ENCODE results near the gene WDR43. TPM values are rescaled to one million over a fixed set of nuclear protein-coding genes. Genes with fewer than 3 reads are reported as not detected.

The WDR43 gene
- polyA plus RNA-seq, 1 of the 3 experiments (the other 2 are of a cell fraction) = 35.1 TPM

- Histone ChIP-seq H3K4me3 (ENCODE audit: low read depth in 2 of 2, low read length in 1 of 2) (no peak overlapping the region), H4K20me1 (ENCODE audit: insufficient read depth) (no peaks in the 10 kb centered on the region), H2AFZ (ENCODE audit: low read depth) (no peak overlapping the region), H3K27me3 (ENCODE audit: insufficient read depth) (no peaks in the 10 kb centered on the region), H3K9me3 (no peaks in the 10 kb centered on the region), H3K9ac (no peak overlapping the region), H3K9me2 (no peaks in the 10 kb centered on the region), H3K79me2 (ENCODE audit: insufficient read depth) (peaks cover 37% of the 10 kb centered on the region; the same call in 1 of the 2 replicates), H3K36me3 (replicated peaks in 1 of 2; ENCODE audit: control insufficient read depth in 1 of 2, insufficient read depth in 2 of 2, low read length in 1 of 2) (peaks cover 90 to 91% of the 10 kb centered on the region in 2 experiments), H3K27ac (ENCODE audit: low read depth in 2 of 2, low read length in 1 of 2) (peak overlapping the region; percentile 1 to 8; a peak in 1 of 4 replicates), H3K4me2 (no peak overlapping the region), H3F3A (replicated peaks; ENCODE audit: insufficient read depth) (peaks cover 5% of the 10 kb centered on the region), H3K4me1 (ENCODE audit: control insufficient read depth in 1 of 2, insufficient read depth in 2 of 2, low read depth in 1 of 2, low read length in 1 of 2) (no peaks in the 10 kb centered on the region)
- DNase-seq = no peak
- TF ChIP-seq NRF1 (IDR thresholded peaks at IDR 0.05; ENCODE audit: low read depth, low read length) = no peak
- TF ChIP-seq FOXJ3 (CRISPR knock-in tag; IDR thresholded peaks at IDR 0.05) = no peak
- TF ChIP-seq RFX5 (IDR thresholded peaks at IDR 0.05; ENCODE audit: low read length) = no peak
- no peak for TF ChIP-seq MEF2A (IDR thresholded peaks at IDR 0.05; ENCODE audit: borderline replicate concordance, low read depth)
- POLR2A ChIA-PET = interaction anchor here (0.5 kb wide), 1 partner anchor 22 kb away, joined by 3 read pairs; no protein-coding TSS in a partner anchor
- CTCF ChIA-PET = interaction anchor here (1.0 to 2.0 kb wide), 4 partner anchors 9 to 361 kb away, joined by 4 to 6 read pairs (median 5); no protein-coding TSS in a partner anchor
- 96% methylated on average over 2 of the region's 2 CpGs for WGBS (ENCODE audit: low lambda C conversion rate)
Observed at GRCh38 chr2:28927469-28927868, 33.0 kb downstream of the WDR43 start.

DNA sequence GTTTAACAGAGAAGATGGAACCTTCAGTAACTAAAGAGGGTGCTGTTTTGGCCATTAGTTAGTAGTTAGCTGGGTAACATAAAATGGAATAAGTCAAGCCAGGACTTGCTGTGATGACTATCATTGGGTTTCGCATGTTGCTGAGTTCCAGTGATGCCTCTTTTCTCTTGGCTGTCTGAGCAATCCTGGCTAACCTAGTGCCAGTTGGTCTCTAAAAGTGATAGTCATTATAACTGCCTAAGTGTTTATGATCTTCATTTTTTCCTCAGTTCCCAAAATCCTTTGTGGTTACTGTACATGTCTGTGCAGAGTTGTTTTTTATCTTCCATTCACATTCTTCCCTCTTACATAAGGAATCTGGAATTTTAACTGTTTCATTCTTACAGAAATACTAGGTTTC is 33.4 kb downstream of the WDR43 start:
- H3K79me2 ChIP-seq (ENCODE audit: insufficient read depth) = peaks cover 34% of the 10 kb centered on the region; the same call in 1 of the 2 replicates
- ChIA-PET POLR2A (interaction anchor here (0.5 kb wide), 1 partner anchor 22 kb away, joined by 3 read pairs; no protein-coding TSS in a partner anchor), CTCF (interaction anchor here (0.7 to 2.0 kb wide), 8 partner anchors 9 to 1663 kb away, joined by 3 to 6 read pairs (median 4); no protein-coding TSS in a partner anchor)
- H3K4me3 ChIP-seq (ENCODE audit: low read depth in 2 of 2, low read length in 1 of 2) = no peak overlapping the region
- H3K9me2 ChIP-seq = no peaks in the 10 kb centered on the region
- H3F3A ChIP-seq (replicated peaks; ENCODE audit: insufficient read depth) = peaks cover 9% of the 10 kb centered on the region
- no peaks in the 10 kb centered on the region for H3K27me3 ChIP-seq (ENCODE audit: insufficient read depth)
- H3K9ac ChIP-seq = no peak overlapping the region
- H2AFZ ChIP-seq (ENCODE audit: low read depth) = no peak overlapping the region
- H3K27ac ChIP-seq (ENCODE audit: low read depth in 2 of 2, low read length in 1 of 2) = peak overlapping the region; percentile 3 to 8; a peak in 1 of 4 replicates
- H3K36me3 ChIP-seq (replicated peaks in 1 of 2; ENCODE audit: control insufficient read depth in 1 of 2, insufficient read depth in 2 of 2, low read length in 1 of 2) = peaks cover 90 to 92% of the 10 kb centered on the region in 2 experiments
- 95% methylated on average over 1 of the region's 1 CpG for WGBS (ENCODE audit: low lambda C conversion rate)
- TF ChIP-seq EP300 (IDR thresholded peaks at IDR 0.05; ENCODE audit: borderline replicate concordance in 1 of 2, low read depth in 1 of 2, low read length in 1 of 2) (no peak), RXRA (IDR thresholded peaks at IDR 0.05; ENCODE audit: borderline replicate concordance, low read depth) (no peak), SMC3 (IDR thresholded peaks at IDR 0.05; ENCODE audit: low read depth, low read length) (no peak), NFIC (IDR thresholded peaks at IDR 0.05; ENCODE audit: borderline replicate concordance) (no peak), GABPA (IDR thresholded peaks at IDR 0.05; ENCODE audit: low read depth) (no peak), MAX (IDR thresholded peaks at IDR 0.05; ENCODE audit: low read depth) (no peak)
- TF ChIP-seq, protein P1, sequence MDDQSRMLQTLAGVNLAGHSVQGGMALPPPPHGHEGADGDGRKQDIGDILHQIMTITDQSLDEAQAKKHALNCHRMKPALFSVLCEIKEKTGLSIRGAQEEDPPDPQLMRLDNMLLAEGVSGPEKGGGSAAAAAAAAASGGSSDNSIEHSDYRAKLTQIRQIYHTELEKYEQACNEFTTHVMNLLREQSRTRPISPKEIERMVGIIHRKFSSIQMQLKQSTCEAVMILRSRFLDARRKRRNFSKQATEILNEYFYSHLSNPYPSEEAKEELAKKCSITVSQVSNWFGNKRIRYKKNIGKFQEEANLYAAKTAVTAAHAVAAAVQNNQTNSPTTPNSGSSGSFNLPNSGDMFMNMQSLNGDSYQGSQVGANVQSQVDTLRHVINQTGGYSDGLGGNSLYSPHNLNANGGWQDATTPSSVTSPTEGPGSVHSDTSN (IDR thresholded peaks at IDR 0.05) = no peak
- TF ChIP-seq, protein P2, sequence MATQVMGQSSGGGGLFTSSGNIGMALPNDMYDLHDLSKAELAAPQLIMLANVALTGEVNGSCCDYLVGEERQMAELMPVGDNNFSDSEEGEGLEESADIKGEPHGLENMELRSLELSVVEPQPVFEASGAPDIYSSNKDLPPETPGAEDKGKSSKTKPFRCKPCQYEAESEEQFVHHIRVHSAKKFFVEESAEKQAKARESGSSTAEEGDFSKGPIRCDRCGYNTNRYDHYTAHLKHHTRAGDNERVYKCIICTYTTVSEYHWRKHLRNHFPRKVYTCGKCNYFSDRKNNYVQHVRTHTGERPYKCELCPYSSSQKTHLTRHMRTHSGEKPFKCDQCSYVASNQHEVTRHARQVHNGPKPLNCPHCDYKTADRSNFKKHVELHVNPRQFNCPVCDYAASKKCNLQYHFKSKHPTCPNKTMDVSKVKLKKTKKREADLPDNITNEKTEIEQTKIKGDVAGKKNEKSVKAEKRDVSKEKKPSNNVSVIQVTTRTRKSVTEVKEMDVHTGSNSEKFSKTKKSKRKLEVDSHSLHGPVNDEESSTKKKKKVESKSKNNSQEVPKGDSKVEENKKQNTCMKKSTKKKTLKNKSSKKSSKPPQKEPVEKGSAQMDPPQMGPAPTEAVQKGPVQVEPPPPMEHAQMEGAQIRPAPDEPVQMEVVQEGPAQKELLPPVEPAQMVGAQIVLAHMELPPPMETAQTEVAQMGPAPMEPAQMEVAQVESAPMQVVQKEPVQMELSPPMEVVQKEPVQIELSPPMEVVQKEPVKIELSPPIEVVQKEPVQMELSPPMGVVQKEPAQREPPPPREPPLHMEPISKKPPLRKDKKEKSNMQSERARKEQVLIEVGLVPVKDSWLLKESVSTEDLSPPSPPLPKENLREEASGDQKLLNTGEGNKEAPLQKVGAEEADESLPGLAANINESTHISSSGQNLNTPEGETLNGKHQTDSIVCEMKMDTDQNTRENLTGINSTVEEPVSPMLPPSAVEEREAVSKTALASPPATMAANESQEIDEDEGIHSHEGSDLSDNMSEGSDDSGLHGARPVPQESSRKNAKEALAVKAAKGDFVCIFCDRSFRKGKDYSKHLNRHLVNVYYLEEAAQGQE (IDR thresholded peaks at IDR 0.05; ENCODE audit: low read depth, low read length) = no peak
- H3K4me2 ChIP-seq = no peak overlapping the region
- no peak for DNase-seq
- H4K20me1 ChIP-seq (ENCODE audit: insufficient read depth) = no peaks in the 10 kb centered on the region
- H3K4me1 ChIP-seq (ENCODE audit: control insufficient read depth in 1 of 2, insufficient read depth in 2 of 2, low read depth in 1 of 2, low read length in 1 of 2) = no peaks in the 10 kb centered on the region
- H3K9me3 ChIP-seq = no peaks in the 10 kb centered on the region
